GM12878 (cell line): ENCODE results near the gene RRP1B. TPM values are rescaled to one million over a fixed set of nuclear protein-coding genes. Genes with fewer than 3 reads are reported as not detected.

Experiments used
- ATAC-seq: fragments of 200-7000 bp; cut with Tn5 transposase; 3 replicates; pipeline ENCODE4 v1.9.1; 2020; ENCODE audit warnings: mild to moderate bottlenecking, moderate library complexity
- BruUV-seq: library from RNA; stranded (reverse); fragments of 400-500 nt; replicated peaks from 2 replicates; lab custom pipeline; 2021; lab: Mats Ljungman, UMichigan
- CTCF ChIA-PET: fragments of 300-600 bp; sonication (Branson Sonifier 250); formaldehyde crosslinking; extraction: SDS; loops from one replicate; lab custom pipeline; 2021; ENCODE audit warnings: inconsistent platforms; lab: Yijun Ruan, JAX
- POLR2A ChIA-PET: fragments of 350-600 bp; formaldehyde crosslinking; extraction: SDS; loops from one replicate; lab custom pipeline; 2021; ENCODE audit warnings: inconsistent platforms; lab: Charles Lee
- RAD21 ChIA-PET: fragments of 300-600 bp; sonication (Branson Sonifier 250); formaldehyde crosslinking; loops from one replicate; lab custom pipeline; 2023; ENCODE audit warnings: antibody characterized with exemption; ENCODE audit not compliant: unreplicated experiment; lab: Charles Lee
- SMC1A ChIA-PET: fragments of 300-600 bp; sonication (Branson Sonifier 250); formaldehyde crosslinking; loops from one replicate; lab custom pipeline; 2023; ENCODE audit not compliant: unreplicated experiment, uncharacterized antibody; lab: Charles Lee
- DNase-seq: peaks from one replicate; pipeline ENCODE4 v3.0.0-alpha.2; 2011; ENCODE audit warnings: low read depth, low spot score
- FAIRE-seq: peaks from 3 replicates; lab custom pipeline; 2011; peaks lifted over from hg19 to GRCh38; lab: Jason Lieb, UNC
- H2AFZ ChIP-seq: 2 replicates; pipeline ENCODE4 v1.6.0; 2011; ENCODE audit warnings: low read depth, low read length, control low read depth; ENCODE audit not compliant: control insufficient read depth
- H3K27ac ChIP-seq: 2 replicates; pipeline ENCODE4 v1.5.1; 2011; ENCODE audit warnings: control low read depth; ENCODE audit not compliant: control insufficient read depth, insufficient read depth
- H3K27me3 ChIP-seq, 2 experiments: replicated peaks in 1 of 2; 2 replicates each; pipeline versions ENCODE4 v1.6.0 to v1.6.1; 2011; ENCODE audit warnings: low read length in 1 of 2; ENCODE audit not compliant: control insufficient read depth in 2 of 2, insufficient read depth in 2 of 2
- H3K36me3 ChIP-seq, 2 experiments: 2 replicates each; pipeline ENCODE4 v1.5.1; 2011; ENCODE audit warnings: low read length in 1 of 2; ENCODE audit not compliant: control insufficient read depth in 2 of 2, insufficient read depth in 2 of 2
- H3K4me1 ChIP-seq: 2 replicates; pipeline ENCODE4 v1.6.1; 2011; ENCODE audit warnings: mild to moderate bottlenecking, low read length, moderate library complexity, mixed read lengths; ENCODE audit not compliant: control insufficient read depth, insufficient read depth
- H3K4me2 ChIP-seq: 2 replicates; pipeline ENCODE4 v1.6.0; 2011; ENCODE audit warnings: control low read depth; ENCODE audit not compliant: control insufficient read depth, insufficient read depth
- H3K4me3 ChIP-seq: fragments of 200-600 bp; sonication (generic); 2 replicates; pipeline ENCODE4 v1.5.1; 2016
- H3K79me2 ChIP-seq: 2 replicates; pipeline ENCODE4 v1.6.0; 2011; ENCODE audit warnings: low read length; ENCODE audit not compliant: control insufficient read depth, insufficient read depth
- H3K9ac ChIP-seq: 2 replicates; pipeline ENCODE4 v1.8.0; 2011; ENCODE audit warnings: low read length, control low read depth, mixed read lengths; ENCODE audit not compliant: control insufficient read depth, insufficient read depth
- H3K9me3 ChIP-seq: replicated peaks from 3 replicates; pipeline ENCODE4 v1.5.1; 2011; ENCODE audit warnings: mild to moderate bottlenecking, low read length; ENCODE audit not compliant: control insufficient read depth, insufficient read depth
- H4K20me1 ChIP-seq: 2 replicates; pipeline ENCODE4 v1.6.0; 2011; ENCODE audit not compliant: control insufficient read depth, insufficient read depth
- IKZF1 ChIP-seq: fragments of 450-650 bp; conservative IDR thresholded peaks from 2 replicates; pipeline ENCODE4 v1.6.1; 2017; ENCODE audit warnings: antibody characterized with exemption, mild to moderate bottlenecking
- MTA3 ChIP-seq: IDR thresholded peaks from 2 replicates; pipeline ENCODE4 v1.6.1; 2012; ENCODE audit warnings: low read length, inconsistent platforms, borderline replicate concordance
- PAX5 ChIP-seq: IDR thresholded peaks from 2 replicates; pipeline ENCODE4 v1.6.1; 2011; ENCODE audit warnings: low read depth, low read length, borderline replicate concordance
- RAD21 ChIP-seq: IDR thresholded peaks from 2 replicates; pipeline ENCODE4 v1.6.1; 2011; ENCODE audit warnings: mild to moderate bottlenecking, low read depth, low read length, moderate library complexity; ENCODE audit not compliant: insufficient read depth
- YBX1 ChIP-seq: fragments of 450-650 bp; IDR thresholded peaks from 2 replicates; pipeline ENCODE4 v1.6.1; 2016; ENCODE audit warnings: antibody characterized with exemption
- WGBS: methylation state at CpG from one replicate; pipeline ENCODE4 v1.1.6; 2016; ENCODE audit warnings: low lambda C conversion rate; ENCODE audit not compliant: insufficient replicate concordance, insufficient coverage; ENCODE audit errors: missing lambda C conversion rate; 5-methylcytosine and 5-hydroxymethylcytosine counted together
- in situ Hi-C: fragments of 300-500 bp; cut with MboI; formaldehyde crosslinking; loops from 9 replicates; pipeline ENCODE4 v1.14.3; 2018; ENCODE audit warnings: mixed read lengths
- intact Hi-C: fragments of 100-400 bp; cut with micrococcal nuclease; formaldehyde crosslinking; loops from one replicate; pipeline ENCODE4 v1.14.2; 2022; ENCODE audit not compliant: unreplicated experiment
- polyA plus RNA-seq, 11 experiments: library from polyadenylated mRNA; depleted of rRNA in 4 of 11; unstranded in 6 of 11; stranded (reverse) in 5 of 11; fragments of >200 nt; fragmentation: Nextera tagmentation in 4 of 11; fragmentation: Illumina TruSeq in 1 of 11; extraction: Ambion mirVana in 4 of 11; extraction: Trizol in 1 of 11; gene quantifications; 1 replicate in 1 of 11; 2 replicates in 10 of 11; pipeline versions ENCODE4 v1.2.1 to v1.2.3, GENCODE V29; 2011 to 2016; ENCODE audit warnings: inconsistent platforms in 2 of 11, missing spikeins in 2 of 11, low read depth in 1 of 11
- total RNA-seq, 4 experiments: library from RNA; depleted of rRNA in 3 of 4; stranded (reverse); fragments of >200 nt in 3 of 4; fragmentation: Illumina TruSeq in 1 of 4; extraction: Trizol in 1 of 4; gene quantifications; 2 replicates each; pipeline versions ENCODE4 v1.2.1 to v1.2.3, GENCODE V29; 2013 to 2021

The RRP1B gene
- total and polyA plus RNA-seq, 10 of the 15 experiments (the other 5 are each of a cell fraction or from before 2014, with no cell fraction given), result 8.1 to 57.4 (median 38.1) TPM

DNA sequence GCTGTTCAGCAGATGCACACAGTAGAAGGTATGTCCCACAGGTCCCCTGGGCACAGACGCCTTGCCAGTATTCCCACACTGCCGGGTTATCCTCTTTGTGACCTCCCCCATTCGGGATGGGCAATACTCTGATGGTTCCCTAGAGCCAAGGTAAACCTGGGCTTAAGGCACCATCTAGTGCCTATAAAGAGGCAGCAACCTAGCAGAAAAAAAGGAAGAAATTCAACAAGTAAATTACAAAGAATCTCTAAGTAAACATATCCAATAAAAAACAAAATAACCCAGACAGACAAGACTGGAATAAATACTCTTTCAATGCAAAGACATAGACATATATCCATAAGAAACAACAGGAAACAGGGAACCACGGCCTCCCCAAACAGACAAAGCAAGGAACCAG, 39.5 kb upstream of the RRP1B start:
- DNase-seq (no peak), ATAC-seq (no peak), FAIRE-seq (no peak)
- ChIA-PET SMC1A (no interaction called here), RAD21 (interaction anchor here (1.0 kb wide), 1 partner anchor 41 kb away, joined by 4 read pairs; no protein-coding TSS in a partner anchor), CTCF (interaction anchor here (1.3 kb wide), 1 partner anchor 25 kb away, joined by 7 read pairs; no protein-coding TSS in a partner anchor), POLR2A (no interaction called here)
- H3K79me2 ChIP-seq, result no peaks in the 10 kb centered on the region
- H3K27me3 ChIP-seq, result no peaks in the 10 kb centered on the region; a peak in 1 of 4 replicates
- TF ChIP-seq PAX5 (no peak), RAD21 (0 out of 2 replicates have a peak, but pooled peaks have one; percentile 16)
- intact Hi-C loops (no loop called here), in situ Hi-C loops (no loop called here)
- no peak overlapping the region for H3K9ac ChIP-seq
- 79% methylated on average over 4 of the region's 4 CpGs for WGBS
- no peak overlapping the region for H2AFZ ChIP-seq
- BruUV-seq, result no TSS peak
- H3K4me2 ChIP-seq, result no peak overlapping the region
- no peaks in the 10 kb centered on the region for H3K36me3 ChIP-seq
- no peaks in the 10 kb centered on the region for H3K4me1 ChIP-seq
- peaks cover 3% of the 10 kb centered on the region; the same call in 2 of the 3 replicates for H3K9me3 ChIP-seq
- H4K20me1 ChIP-seq, result no peaks in the 10 kb centered on the region
- no peak overlapping the region for H3K27ac ChIP-seq
- H3K4me3 ChIP-seq, result no peak overlapping the region

DNA sequence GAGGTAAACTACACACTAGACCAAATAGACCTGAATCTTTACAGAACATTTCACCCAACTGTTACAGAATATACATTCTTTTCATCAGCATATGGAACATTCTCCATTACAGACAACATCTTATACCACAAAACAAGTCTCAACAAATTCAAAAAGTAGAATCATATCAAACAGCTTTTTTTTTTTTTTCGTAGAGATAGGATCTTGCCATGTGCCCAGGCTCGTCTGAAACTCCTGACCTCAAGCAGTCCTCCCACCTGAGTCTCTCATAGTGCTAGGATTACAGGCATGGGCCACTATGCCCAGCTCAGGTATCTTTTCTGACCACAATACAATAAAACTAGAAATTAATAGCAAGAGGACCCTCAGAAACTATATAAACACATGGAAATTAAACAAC, 36.6 kb upstream of the RRP1B start:
- Histone ChIP-seq H3K36me3 (no peaks in the 10 kb centered on the region), H3K27me3 (peaks cover 0 to 2% of the 10 kb centered on the region in 2 experiments; a peak in 2 of 4 replicates), H3K4me3 (no peak overlapping the region), H3K4me1 (no peaks in the 10 kb centered on the region), H4K20me1 (no peaks in the 10 kb centered on the region), H3K79me2 (no peaks in the 10 kb centered on the region), H3K4me2 (no peak overlapping the region), H3K9ac (no peak overlapping the region), H2AFZ (no peak overlapping the region), H3K9me3 (peaks cover 3% of the 10 kb centered on the region; the same call in 2 of the 3 replicates), H3K27ac (no peak overlapping the region)
- 70% methylated on average over 2 of the region's 2 CpGs for WGBS
- DNase-seq (no peak), ATAC-seq (no peak), FAIRE-seq (no peak)
- POLR2A ChIA-PET, result no interaction called here
- intact Hi-C loops (no loop called here), in situ Hi-C loops (no loop called here)
- CTCF ChIA-PET, result interaction anchor here (1.1 to 1.6 kb wide), 2 partner anchors 12 to 22 kb away, joined by 3 to 5 read pairs; no protein-coding TSS in a partner anchor
- RAD21 ChIA-PET, result no interaction called here
- BruUV-seq, result no TSS peak
- TF ChIP-seq YBX1, result no peak
- no peak for TF ChIP-seq MTA3
- TF ChIP-seq IKZF1, result no peak
- SMC1A ChIA-PET, result interaction anchor here (1.2 kb wide), 1 partner anchor 22 kb away, joined by 3 read pairs; no protein-coding TSS in a partner anchor
